ENCODE measurements around the gene TMUB1. TPM values are rescaled to one million over a fixed set of nuclear protein-coding genes. Genes with fewer than 3 reads are reported as not detected.

The TMUB1 gene
- total and polyA plus RNA-seq, 9 of the 15 experiments (the other 6 are each of a cell fraction or from before 2014, with no cell fraction given) = 0.14 to 241 (median 74.1) TPM

- TF ChIP-seq, protein P1, sequence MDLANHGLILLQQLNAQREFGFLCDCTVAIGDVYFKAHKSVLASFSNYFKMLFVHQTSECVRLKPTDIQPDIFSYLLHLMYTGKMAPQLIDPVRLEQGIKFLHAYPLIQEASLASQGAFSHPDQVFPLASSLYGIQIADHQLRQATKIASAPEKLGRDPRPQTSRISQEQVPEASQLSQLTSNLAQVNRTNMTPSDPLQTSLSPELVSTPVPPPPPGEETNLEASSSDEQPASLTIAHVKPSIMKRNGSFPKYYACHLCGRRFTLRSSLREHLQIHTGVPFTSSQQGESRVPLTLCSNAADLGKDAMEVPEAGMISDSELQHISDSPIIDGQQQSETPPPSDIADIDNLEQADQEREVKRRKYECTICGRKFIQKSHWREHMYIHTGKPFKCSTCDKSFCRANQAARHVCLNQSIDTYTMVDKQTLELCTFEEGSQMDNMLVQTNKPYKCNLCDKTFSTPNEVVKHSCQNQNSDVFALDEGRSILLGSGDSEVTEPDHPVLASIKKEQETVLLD (IDR thresholded peaks at IDR 0.05) = peak; percentile 13; the same call in 1 of the 2 replicates
- TF ChIP-seq TRIM24 (IDR thresholded peaks at IDR 0.05) = 0 out of 4 replicates have a peak, but pooled peaks of 1 of the 2 experiments have one; percentile 6
- no peak for TF ChIP-seq ZNF586 (CRISPR knock-in tag; conservative IDR thresholded peaks at IDR 0.05)
- TF ChIP-seq GATA2 (CRISPR knock-in tag; IDR thresholded peaks at IDR 0.05) = no peak
Measured at GRCh38 chr7:151060113-151060415, 23.2 kb downstream of the TMUB1 start (continued).

GRCh38 chr7:151059367-151060112 is 23.8 kb downstream of the TMUB1 start, which contains the start of gene SLC4A2:
Gene SLC4A2, plus strand, starts transcription at chr7:151059589. Its CDS starts 2,399 bp downstream, at chr7:151061988.
- WGBS (ENCODE audit: insufficient coverage, low coverage, missing lambda C conversion rate) = 1% methylated on average over 35 of the region's 75 CpGs
- no peaks in the 10 kb centered on the region for H3K27me3 ChIP-seq (ENCODE audit: control insufficient read depth in 2 of 2, insufficient read depth in 2 of 2, low read length in 2 of 2)
- no peaks in the 10 kb centered on the region for H3K9me3 ChIP-seq (replicated peaks; ENCODE audit: control insufficient read depth, insufficient read depth, low read depth, low read length)
- in situ Hi-C loops (cut with MboI) (no loop called here), intact Hi-C loops (cut with micrococcal nuclease) (loop anchor here (1.0 to 2.0 kb wide), 2 partner anchors 49 to 51 kb away; no protein-coding TSS in a partner anchor)
- H3K79me2 ChIP-seq (ENCODE audit: control insufficient read depth, insufficient read depth, low read length) = peaks cover 56% of the 10 kb centered on the region
- peaks cover 22% of the 10 kb centered on the region; the same call in 2 of the 3 replicates for H3K36me3 ChIP-seq (ENCODE audit: control insufficient read depth, insufficient read depth, low read length)
- peak; percentile 33 for ATAC-seq
- DNase-seq (ENCODE audit: extremely low read depth in 1 of 4, low spot score in 3 of 4) = peak; percentile 94 to 98 (median 95)
- H3K4me3 ChIP-seq = peak within 1 kb of the TSS; percentile 84
- H3K9ac ChIP-seq (ENCODE audit: insufficient read depth in 1 of 2, low read depth in 2 of 2, low read length in 2 of 2) = peak within 1 kb of the TSS; percentile 85 to 91
- peak within 1 kb of the TSS; percentile 90 for H3K27ac ChIP-seq (ENCODE audit: extremely low read depth, low read depth, low read length)
- ChIA-PET CTCF (ENCODE audit: low intra/inter-chr PET ratio) (interaction anchor here (0.5 to 1.7 kb wide), 9 partner anchors 21 to 680 kb away, joined by 3 to 8 read pairs (median 3); partner anchors contain the start of genes ABCB8 and AGAP3), POLR2A (interaction anchor here (0.6 to 2.4 kb wide), 5 partner anchors 9 to 23 kb away, joined by 3 to 9 read pairs (median 4); partner anchors contain the start of gene FASTK)
- no TSS peak for BruUV-seq (replicated peaks)
- peak within 1 kb of the TSS; percentile 91 for H2AFZ ChIP-seq (ENCODE audit: low read depth, low read length)
- peaks cover 10% of the 10 kb centered on the region for H4K20me1 ChIP-seq (replicated peaks; ENCODE audit: control insufficient read depth, insufficient read depth, low read length)
- peak within 1 kb of the TSS; percentile 94 for H3K4me2 ChIP-seq (ENCODE audit: insufficient read depth, low read length)
- no peaks in the 10 kb centered on the region for H3K9me1 ChIP-seq (ENCODE audit: control insufficient read depth, insufficient read depth, low read length)
- no peak for FAIRE-seq
- peaks cover 57 to 79% of the 10 kb centered on the region in 2 experiments for H3K4me1 ChIP-seq (replicated peaks in 1 of 2; ENCODE audit: control insufficient read depth in 2 of 2, insufficient read depth in 2 of 2, low read length in 2 of 2)
- TF ChIP-seq KLF16 (IDR thresholded peaks at IDR 0.05) = 0 out of 2 replicates have a peak, but pooled peaks have one; percentile 46
- no peak for TF ChIP-seq THRB (CRISPR knock-in tag; conservative IDR thresholded peaks at IDR 0.05)
- TF ChIP-seq SOX6 (IDR thresholded peaks at IDR 0.05) = no peak
- TF ChIP-seq ZNF766 (CRISPR knock-in tag; conservative IDR thresholded peaks at IDR 0.05) = peak; percentile 99
- TF ChIP-seq MAFF (IDR thresholded peaks at IDR 0.05; ENCODE audit: low read length) = no peak
- TF ChIP-seq SUPT5H (IDR thresholded peaks at IDR 0.05) = peak; percentile 79
- TF ChIP-seq ZNF197 (CRISPR knock-in tag; IDR thresholded peaks at IDR 0.05; ENCODE audit: low read depth) = peak; percentile 99
- 0 out of 2 replicates have a peak, but pooled peaks have one; percentile 4 for TF ChIP-seq ELF4 (CRISPR knock-in tag; IDR thresholded peaks at IDR 0.05)
- TF ChIP-seq HDAC2 (IDR thresholded peaks at IDR 0.05) = peak; percentile 20; the same call in 1 of the 2 replicates
- TF ChIP-seq NR1H2 (CRISPR knock-in tag; IDR thresholded peaks at IDR 0.05) = no peak
- no peak; a peak in 1 of 4 replicates for TF ChIP-seq TEAD1 (CRISPR knock-in tag; IDR thresholded peaks at IDR 0.05)
- peak; percentile 99 for TF ChIP-seq ZNF395 (CRISPR knock-in tag; IDR thresholded peaks at IDR 0.05)
- peak in 1 of 2 experiments; percentile 70; a peak in 1 of 4 replicates for TF ChIP-seq KDM4B (IDR thresholded peaks at IDR 0.05; ENCODE audit: borderline replicate concordance in 2 of 2, low read depth in 1 of 2)
- peak; percentile 85 for TF ChIP-seq ZKSCAN8 (CRISPR knock-in tag; IDR thresholded peaks at IDR 0.05)

Data from K562 (cell line).